HG03378 (cell line): ENCODE data around the gene SPAAR.
"Not testable (repeated sequence)": the region's sequence is repeated elsewhere in the genome, so short reads cannot be mapped to it uniquely, and the experiment has no call there.

Source experiments
- ATAC-seq: cut with Tn5 transposase; IDR thresholded peaks from one replicate; pipeline ENCODE4 v1.9.1; 2021; ENCODE audit warnings: mild to moderate bottlenecking, moderate library complexity; ENCODE audit not compliant: unreplicated experiment

The SPAAR gene, protein sequence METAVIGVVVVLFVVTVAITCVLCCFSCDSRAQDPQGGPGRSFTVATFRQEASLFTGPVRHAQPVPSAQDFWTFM

DNA sequence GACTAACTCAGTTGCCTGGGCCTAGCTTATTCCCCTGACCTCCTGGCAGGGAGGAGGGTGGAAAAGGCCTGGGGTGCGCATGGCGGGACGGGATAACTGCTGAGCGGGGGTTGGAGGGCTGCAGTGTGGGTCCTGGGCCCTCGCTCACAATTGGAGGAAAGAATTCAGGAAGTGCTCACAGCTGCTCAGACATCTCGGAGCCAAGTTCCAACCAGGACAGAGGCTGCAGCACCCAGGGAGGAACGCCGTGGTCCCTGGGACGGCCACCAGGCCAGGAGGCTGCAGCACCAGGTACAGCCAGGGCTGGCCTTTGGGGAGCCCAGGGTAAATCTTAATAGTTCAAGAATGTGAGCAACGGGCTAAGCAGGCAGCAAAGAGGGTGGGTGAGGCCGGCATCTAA lies at the start of gene SPAAR:
Gene SPAAR (plus strand): TSS at position 217 of the 400 bp plus-strand sequence. CDS start 974 bp downstream, outside the sequence.
- no peak for ATAC-seq

DNA sequence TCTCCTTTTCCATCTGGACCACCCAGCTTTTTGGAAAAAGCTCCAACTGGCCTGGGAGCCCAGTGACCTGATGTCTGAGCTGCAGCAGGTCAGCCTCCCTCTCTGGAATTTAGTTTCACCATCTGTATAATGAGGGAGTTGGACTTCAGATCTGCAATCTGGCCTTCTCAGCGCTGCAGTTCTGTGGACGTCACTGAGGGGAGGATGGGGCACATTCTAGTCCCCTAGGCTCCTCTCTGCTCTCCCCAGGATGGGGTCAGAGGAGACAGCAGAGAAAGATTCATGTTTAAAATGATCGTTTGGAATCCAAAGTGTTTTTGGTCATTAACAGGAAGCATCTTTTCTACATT lies 49.3 kb upstream of the SPAAR start:
- ATAC-seq, result no peak

DNA sequence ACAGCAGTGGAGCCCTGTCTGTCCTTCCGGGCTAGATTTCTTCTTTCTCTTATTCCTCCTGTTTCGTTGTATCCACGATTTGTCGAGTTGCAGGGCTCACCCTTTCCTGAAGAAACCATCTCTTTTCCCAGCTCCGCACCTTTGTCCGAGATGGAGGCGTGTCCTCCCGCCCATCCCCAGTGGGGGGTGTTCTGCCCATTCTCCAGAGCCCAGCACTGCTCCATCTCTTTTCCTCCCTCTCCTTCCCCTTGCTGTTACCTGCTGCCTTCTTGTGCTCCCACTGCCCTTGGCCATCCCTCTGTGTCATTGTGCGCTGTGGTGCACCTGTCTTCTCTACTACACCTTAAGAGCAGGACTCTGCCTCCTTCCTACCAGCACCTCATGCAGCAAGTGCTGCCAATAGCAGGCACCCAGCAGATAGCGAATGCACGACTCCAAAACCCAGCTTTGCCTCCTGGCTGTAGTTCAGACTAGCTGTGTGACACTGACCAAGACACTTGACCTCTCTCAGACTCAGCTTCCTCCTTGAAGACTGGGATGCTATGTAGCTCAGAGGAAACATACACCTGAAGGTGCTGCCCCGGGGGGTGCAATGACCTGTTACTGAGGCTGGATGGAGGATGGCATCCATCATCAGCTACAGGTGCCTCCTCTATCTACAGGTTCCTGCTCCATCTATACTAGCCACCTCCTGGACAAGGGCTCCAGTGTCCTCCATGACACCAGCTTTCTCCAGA lies 48.0 kb upstream of the SPAAR start:
- ATAC-seq, result no peak

DNA sequence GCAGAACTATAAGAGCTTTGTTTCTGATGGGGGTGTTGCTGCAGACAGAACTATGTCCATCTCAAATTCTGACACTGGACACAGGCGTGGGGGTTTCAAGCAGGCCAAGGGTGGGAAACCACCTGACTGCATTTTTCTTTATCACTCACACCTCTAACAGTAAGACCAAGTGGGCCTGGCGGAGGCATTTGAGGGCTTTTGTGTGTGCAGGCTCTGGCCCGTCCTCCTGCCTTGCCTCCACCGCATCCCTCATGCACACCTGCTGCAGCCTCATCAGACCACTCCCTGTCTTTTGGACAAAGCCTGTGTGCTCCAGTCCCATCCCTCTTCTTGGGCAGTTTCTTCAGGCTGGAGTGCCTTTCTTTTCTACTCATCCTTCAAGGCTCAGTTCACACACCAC lies 47.0 kb upstream of the SPAAR start:
- no peak for ATAC-seq

DNA sequence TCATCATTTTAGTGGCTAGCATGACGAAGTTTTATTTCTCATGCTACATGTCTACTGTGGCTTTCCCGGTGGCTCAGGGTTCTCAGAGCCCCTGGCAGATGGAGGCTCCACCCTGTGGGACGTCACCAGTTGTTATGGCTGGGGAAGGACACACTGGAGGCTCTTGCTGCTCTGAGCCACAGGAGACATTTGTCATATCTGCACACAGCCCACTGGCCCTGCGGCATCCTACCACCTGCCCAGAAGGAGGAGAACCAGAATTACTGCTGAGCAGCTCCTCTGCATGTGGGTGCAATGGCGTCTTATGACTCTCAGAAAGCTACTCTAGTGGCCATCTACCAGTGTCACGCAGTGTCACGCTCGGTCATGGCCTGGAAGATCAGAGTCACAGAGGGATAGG lies 45.7 kb upstream of the SPAAR start:
- ATAC-seq, result no peak

DNA sequence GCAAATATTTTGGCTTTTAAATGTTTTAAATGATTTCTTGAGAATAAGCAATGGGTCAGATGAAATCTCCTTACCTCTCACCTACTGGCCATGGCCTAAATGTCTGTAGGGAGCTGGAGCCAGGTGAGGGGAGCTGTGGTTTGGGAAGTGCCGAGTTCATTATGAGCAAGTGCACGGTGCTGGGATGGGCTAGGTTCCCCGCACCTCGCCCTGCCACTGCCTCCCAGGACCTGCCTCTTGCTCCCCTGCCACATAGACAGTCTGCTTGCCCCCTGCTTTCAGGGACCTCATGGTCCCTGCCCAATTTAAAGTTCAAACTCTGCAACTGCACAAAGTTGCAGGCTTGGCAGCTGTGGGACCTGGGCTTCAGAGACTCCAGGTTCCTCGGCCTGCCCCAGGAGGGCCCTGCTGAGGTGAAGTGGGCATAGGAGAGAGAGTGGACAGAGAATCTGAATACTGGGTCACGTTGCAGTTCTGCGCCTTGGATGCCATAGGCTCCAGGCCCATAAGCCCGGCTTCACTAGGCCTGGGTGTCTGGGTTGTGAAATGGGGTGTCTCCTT lies 44.5 kb upstream of the SPAAR start:
- ATAC-seq, result no peak

DNA sequence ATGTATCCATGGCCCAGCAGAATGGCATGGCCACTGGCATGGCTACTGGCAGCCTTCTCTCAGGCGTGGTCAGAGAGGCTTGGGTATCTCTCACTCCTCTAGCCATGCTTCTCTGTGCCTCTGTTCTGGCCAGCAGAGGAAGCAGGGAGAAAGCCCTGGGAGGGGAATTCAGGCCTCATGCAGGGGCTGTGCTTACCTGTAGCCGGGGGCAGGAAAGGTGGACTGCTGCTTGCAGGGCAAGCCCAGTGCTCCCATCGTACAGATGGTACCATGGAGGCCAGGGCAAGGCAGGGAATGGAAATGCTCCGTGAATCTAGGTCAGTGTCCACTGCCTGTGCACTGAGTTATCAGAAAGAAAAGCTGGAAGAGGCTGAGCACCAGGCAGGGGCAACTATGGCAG lies 41.8 kb upstream of the SPAAR start:
- no peak for ATAC-seq

DNA sequence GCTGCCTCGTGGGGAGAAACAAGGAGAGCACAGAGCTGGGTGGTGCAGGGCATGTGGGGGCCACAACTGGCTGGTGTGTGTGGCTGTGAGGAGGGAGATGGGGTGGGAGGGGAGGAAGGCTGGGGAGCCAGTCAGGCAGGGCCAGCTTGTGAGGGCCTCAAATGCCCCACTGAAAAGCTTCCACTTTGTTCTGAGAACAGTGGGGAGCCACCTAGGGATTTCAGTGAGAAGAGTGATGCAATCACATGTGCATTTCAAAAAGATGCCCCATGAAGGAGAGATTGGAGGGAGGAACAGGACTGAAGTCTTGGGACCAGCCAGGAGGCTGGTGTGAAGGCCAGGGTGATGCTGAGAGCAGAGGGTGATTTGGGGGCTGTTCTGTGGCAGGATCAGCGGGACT lies 40.4 kb upstream of the SPAAR start:
- no peak for ATAC-seq

DNA sequence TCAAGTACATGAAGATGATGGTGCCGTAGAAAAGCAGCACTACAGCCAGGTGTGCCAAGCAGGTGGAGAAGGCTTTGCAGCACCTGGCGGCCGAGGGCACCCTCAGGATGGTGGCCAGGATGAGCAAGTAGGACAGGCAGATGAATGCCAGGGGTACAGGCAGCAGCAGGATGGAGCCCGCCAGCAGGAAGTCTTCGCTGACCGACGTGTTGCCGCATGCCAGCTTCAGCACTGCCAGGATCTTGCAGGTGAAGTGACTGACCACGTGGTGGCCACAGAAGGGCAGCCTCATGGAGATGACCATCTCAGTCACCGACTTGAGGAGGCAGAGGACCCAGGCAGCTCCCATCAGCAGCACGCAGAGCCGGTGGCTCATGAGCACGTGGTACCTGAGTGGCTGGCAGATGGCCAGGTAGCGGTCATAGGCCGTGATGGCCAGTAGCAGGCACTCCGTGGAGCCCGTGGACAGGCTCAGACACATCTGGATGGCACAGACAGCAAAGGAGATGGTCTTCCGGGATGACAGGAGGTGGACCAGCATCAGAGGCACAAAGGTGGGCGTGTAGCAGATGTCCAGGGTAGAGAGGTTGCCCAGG lies 39.6 kb upstream of the SPAAR start:
- no peak for ATAC-seq

DNA sequence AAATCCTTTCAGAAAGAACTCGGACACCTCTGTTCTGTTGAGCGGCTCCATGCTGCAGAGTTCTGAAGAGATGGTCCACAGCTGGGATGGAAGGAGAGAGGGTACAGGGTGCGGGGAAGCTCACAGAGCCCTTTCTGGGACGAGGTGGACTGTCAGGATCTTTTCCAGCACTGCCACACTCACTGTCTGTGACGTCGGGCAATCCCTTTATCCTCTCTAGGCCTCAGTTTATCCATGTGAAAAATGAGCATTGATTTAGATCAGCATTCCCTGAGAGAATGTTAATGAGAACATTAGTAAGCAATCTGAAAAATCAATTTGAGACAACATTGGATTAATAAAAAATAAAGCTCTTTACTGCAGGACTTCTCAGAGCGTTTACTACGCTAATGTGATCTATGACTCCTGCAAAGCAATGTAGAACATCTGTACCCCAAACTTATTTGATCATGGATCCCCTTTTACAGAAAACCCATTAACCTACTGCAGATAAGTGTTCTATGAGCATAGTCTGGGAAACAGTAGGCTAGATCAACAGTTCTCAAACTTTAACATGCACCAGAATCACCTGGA lies 38.9 kb upstream of the SPAAR start, which contains the start of gene OR13J1:
Gene OR13J1 (minus strand): TSS at position 51 of the 573 bp plus-strand sequence. CDS start 0 bp downstream, at position 51.
- ATAC-seq, result no peak

DNA sequence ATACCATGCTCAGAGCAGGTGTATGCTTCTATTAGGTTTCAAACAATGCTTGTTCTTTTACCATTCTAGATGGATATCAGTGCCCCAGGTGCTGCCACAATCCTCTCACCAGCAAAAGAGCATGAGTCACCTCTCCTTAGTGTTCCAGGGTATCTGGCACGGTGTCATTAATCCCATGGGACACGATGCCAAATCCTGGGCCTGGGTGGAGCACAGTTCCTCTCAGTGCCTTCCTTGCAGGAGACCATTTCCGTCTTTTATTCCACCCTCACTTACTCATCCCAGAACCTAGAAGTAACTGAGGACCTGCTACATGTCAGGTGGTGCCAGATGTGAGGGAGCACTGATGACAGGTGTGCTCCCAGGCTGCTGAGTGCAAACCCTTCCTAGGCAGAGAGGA lies 37.7 kb upstream of the SPAAR start:
- ATAC-seq, result no peak

DNA sequence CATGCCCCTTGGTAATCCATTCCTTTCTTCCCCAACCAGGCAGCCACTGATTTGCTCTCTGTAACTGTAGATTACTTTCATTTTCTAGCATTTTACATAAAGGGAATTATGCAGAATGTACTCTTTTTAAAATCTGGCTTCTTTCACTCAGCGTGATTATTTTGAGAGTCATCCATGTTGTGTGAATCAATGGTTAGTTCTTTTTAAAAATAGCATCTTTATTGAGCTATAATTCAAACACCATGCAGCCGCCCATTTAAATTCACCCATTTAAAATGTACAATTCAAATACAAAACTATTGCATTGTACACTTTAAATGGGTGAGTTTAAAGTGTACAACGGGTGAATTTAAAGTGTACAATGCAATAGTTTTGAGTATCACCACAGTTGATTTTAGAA lies 36.8 kb upstream of the SPAAR start:
- ATAC-seq, result no peak

DNA sequence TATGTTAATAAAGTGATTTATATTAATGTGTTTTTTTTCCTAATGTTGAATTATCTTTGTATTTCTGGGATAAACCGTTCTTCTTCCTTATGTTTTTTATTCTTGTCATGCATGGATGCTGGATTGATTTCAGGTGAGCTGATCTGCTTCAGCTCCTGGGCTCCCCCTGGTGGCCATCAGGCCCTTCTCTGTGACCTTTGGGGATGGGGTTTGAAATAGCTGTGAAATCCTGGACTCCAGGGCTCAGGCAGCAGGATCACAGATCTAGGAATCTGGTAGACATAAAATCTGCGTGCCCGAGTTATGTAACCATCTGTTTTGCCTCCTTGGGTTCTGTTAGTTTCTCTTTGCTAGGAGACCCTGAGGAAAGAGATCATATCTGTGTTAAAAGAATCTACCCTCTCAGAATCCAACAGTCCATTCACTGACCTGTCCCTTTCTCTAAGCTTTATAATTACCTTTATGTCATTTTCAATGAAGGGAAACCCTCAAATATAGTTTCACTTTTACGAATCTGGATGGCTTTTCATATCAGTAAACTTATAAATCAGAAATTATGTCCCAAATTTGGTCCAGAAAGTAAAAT lies 26.9 kb upstream of the SPAAR start:
- no peak for ATAC-seq

DNA sequence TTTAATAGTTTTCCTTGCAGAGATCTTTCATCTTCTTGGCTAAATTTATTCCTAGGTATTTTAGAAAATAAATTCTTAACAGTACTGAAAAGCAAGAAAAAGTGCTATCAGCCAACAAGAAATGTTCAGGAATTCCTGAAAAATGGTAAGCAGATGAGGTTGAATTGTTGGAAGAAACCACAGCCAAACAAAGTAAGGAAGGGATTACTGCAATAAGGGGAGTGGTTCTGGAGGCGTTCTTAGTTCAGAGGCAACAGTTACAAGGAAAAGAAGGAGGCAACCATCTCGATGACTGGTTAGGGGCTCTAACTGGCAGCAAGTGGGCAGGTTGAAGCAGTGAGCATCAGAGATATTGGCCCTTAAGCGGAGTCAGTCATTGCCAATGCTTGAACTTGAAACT lies 26.3 kb upstream of the SPAAR start:
- ATAC-seq, result no peak

DNA sequence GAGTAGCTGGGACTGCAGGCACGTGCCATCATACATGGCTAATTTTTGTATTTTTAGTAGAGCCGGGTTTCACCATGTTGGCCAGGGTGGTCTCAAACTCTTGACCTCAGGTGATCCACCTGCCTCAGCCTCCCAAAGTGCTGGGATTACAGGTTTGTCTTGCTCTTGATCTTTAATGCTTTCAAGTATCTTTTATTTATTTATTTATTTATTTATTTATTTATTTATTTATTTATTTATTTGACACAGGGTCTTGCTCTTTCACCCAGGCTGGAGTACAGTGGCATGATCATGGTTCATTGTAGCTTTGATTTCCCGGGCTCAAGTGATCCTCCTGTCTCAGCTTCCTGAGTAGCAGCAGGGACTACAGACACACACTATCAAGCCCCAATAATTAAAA lies 24.4 kb upstream of the SPAAR start:
- not testable (repeated sequence) for ATAC-seq

DNA sequence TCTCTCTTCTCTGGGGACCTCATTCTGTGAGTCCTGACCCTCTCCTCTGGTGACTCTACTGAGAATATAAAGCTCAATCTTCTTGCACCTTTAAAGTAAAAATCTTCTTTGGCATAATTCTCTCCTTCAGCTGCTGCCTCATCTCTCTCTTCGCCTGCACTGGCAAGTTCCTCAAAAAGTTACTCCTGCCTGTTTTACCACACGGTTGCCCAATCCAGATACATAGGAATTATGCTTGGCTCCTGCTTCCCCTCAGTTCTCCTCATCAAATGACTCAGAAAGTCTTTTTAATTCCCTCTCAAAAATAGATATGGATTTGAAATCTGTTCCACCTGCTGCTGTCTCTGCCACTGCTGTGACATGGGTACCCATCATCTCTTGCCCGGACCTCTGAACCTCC lies 17.6 kb upstream of the SPAAR start:
- ATAC-seq, result no peak

DNA sequence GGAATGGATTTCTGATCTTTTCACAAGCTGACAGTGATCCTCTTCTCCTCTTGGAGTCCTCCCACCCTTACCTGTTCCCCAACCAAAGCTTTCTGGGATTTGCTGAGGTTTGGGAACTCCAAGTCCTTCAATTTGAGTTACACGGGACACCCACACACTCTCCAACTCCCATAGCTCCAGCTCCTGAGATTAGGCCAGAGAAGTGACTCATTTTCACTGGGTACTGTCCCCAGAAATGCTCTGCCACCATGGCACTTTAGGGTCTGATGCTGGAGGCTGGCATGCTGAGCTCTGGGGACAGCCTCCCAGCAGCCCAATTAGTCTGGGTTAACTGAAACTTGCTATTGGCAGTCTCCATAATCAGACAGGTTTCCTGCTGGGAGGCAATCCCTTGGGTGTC lies 17.2 kb upstream of the SPAAR start:
- no peak for ATAC-seq

DNA sequence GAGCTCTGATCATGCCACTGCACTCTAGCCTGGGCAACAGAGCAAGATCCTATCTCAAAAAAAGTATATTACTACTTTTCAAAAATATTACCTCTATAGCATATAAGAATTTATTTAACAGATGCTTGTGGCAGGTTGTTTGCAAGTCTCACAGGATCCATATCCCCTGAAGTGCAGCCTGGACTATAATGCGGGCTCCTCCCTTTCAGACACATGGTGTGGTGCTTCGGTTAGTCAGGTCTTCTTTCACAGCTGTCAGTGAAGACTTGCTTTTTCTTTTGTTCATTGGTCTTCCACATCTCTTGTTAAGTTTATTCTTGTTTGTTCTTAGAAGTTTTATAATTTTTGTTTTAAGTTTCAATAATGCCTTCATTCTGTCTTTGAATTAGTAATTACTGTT lies 12.7 kb upstream of the SPAAR start:
- no peak for ATAC-seq

DNA sequence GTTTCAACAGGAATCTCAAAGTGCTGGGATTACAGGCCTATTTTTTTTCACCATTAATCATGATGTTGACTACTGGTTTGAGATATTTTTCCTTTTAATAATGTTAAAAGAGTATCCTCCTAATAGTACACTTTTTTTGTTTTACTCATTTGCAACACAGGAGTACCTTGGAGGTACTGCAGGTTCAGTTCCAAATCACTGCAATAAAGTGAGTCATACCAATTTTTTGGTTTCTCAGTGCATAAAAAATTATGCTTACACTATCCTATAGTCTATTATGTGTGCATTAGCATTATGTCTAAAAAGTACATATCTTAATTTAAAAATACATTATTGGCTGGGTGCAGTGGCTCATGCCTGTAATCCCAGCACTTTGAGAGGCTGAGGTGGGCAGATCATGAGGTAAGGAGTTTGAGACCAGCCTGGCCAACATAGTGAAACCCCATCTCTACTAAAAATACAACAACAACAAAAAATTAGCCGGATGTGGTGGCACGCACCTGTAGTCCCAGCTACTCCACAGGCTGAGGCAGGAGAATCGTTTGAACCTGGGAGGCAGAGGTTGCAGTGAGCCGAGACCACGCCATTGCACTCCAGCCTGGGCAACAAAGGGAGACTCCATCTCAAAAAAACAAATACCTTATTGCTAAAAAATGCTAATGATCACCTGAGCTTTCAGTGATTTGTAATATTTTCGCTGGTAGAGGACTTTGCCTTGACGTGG lies 11.8 kb upstream of the SPAAR start:
- ATAC-seq, result not testable (repeated sequence)

DNA sequence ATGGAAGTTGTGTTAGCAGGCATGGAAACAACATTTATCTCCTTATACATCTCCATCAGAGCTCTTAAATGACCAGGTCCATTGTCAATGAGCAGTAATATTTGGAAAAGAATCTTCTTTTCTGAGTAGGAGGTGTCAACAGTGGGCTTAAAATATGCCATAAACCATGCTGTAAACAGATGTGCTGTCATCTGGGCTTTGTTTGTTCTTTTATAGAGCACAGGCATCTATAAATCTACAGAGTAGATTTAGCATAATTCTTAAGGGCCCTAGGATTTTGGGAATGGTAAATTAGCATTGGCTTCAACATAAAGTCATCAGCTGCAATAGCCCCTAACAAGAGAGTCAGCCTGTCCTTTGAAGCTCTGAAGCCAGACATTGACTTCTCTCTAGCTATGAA lies 11.0 kb upstream of the SPAAR start:
- ATAC-seq, result no peak

DNA sequence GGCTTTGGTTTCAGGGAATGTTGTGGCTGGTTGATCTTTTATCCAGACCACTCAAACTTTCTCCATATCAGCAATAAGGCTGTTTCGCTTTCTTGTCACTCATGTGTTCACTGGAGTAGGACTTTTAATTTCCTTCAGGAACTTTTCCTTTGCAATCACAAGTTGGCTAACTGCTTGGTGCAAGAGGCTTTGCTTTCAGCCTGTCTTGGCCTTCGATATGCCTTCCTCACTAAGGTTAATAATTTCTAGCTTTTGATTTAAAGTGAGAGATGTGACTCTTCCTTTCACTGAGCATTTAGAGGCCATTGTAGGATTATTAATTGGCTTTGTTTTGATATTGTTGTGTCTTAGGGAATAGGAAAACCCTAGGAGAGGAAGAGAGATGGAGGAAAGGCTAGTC lies 10.3 kb upstream of the SPAAR start:
- ATAC-seq, result no peak
